MM.1S (cell line): Measurements from ENCODE around the gene SHD.

Experiments
- CTCF ChIP-seq: fragments of 300-600 bp; sonication (generic); IDR thresholded peaks from 2 replicates; pipeline ENCODE4 v1.5.1; 2016; ENCODE audit warnings: antibody characterized with exemption, low read length, mixed read lengths
- EZH2 ChIP-seq: fragments of 300-600 bp; sonication (generic); optimal IDR thresholded peaks from 2 replicates; pipeline ENCODE3; 2017; ENCODE audit warnings: low read depth, mild to moderate bottlenecking, antibody characterized with exemption, low read length, mixed read lengths
- EZH2phosphoT487 ChIP-seq: fragments of 300-600 bp; sonication (generic); IDR thresholded peaks from 2 replicates; pipeline ENCODE4 v1.6.1; 2018; ENCODE audit warnings: antibody characterized with exemption, low read length

- TF ChIP-seq CTCF (no peak), EZH2phosphoT487 (no peak), EZH2 (no peak)
These were observed 58.9 kb downstream of the SHD start for GRCh38 chr19:4337906-4338440.
